ENCODE data around the gene MFSD1.

Gene MFSD1

GRCh38 chr3:158809642-158810041 lies 7.8 kb downstream of the MFSD1 start:
- DNase-seq (ENCODE audit: insufficient read length, low spot score), result no peak
- FAIRE-seq, result peak; percentile 55
- no peak for TF ChIP-seq POLR2A (IDR thresholded peaks at IDR 0.05; ENCODE audit: low read depth, low read length)

- DNase-seq (ENCODE audit: insufficient read length, low spot score), result no peak
- FAIRE-seq, result no peak
- no peak for TF ChIP-seq POLR2A (IDR thresholded peaks at IDR 0.05; ENCODE audit: low read depth, low read length)
These were observed 9.2 kb downstream of the MFSD1 start for GRCh38 chr3:158810823-158811724.

- TF ChIP-seq POLR2A (IDR thresholded peaks at IDR 0.05; ENCODE audit: low read depth, low read length), result no peak
- FAIRE-seq (peak; percentile 20), DNase-seq (ENCODE audit: insufficient read length, low spot score) (no peak)
These were observed 17.4 kb downstream of the MFSD1 start for GRCh38 chr3:158819282-158819681.

GRCh38 chr3:158820521-158820920 lies 18.7 kb downstream of the MFSD1 start:
- TF ChIP-seq POLR2A (IDR thresholded peaks at IDR 0.05; ENCODE audit: low read depth, low read length), result no peak
- FAIRE-seq, result no peak
- DNase-seq (ENCODE audit: insufficient read length, low spot score), result no peak

GRCh38 chr3:158821847-158822246 lies 20.0 kb downstream of the MFSD1 start:
- DNase-seq (ENCODE audit: insufficient read length, low spot score), result no peak
- FAIRE-seq, result no peak
- no peak for TF ChIP-seq POLR2A (IDR thresholded peaks at IDR 0.05; ENCODE audit: low read depth, low read length)

GRCh38 chr3:158823426-158823825 lies 21.6 kb downstream of the MFSD1 start:
- FAIRE-seq, result no peak
- no peak for TF ChIP-seq POLR2A (IDR thresholded peaks at IDR 0.05; ENCODE audit: low read depth, low read length)

GRCh38 chr3:158827773-158828172 lies 25.9 kb downstream of the MFSD1 start:
- FAIRE-seq (no peak), DNase-seq (ENCODE audit: insufficient read length, low spot score) (no peak)
- TF ChIP-seq POLR2A (IDR thresholded peaks at IDR 0.05; ENCODE audit: low read depth, low read length), result no peak

More at GRCh38 chr3:158823426-158823825, 21.6 kb downstream of the MFSD1 start:
- DNase-seq (ENCODE audit: insufficient read length, low spot score), result no peak

- TF ChIP-seq POLR2A (IDR thresholded peaks at IDR 0.05; ENCODE audit: low read depth, low read length), result no peak
- DNase-seq (ENCODE audit: insufficient read length, low spot score) (peak; percentile 19), FAIRE-seq (peak; percentile 94)
These were observed 28.5 kb downstream of the MFSD1 start for GRCh38 chr3:158830391-158830790.

- FAIRE-seq (no peak), DNase-seq (ENCODE audit: insufficient read length, low spot score) (no peak)
These were observed 30.0 kb downstream of the MFSD1 start for GRCh38 chr3:158831861-158832260.

GRCh38 chr3:158835631-158836030 lies 33.8 kb downstream of the MFSD1 start:
- no peak for FAIRE-seq
- DNase-seq (ENCODE audit: insufficient read length, low spot score), result no peak
- TF ChIP-seq POLR2A (IDR thresholded peaks at IDR 0.05; ENCODE audit: low read depth, low read length), result no peak

More at GRCh38 chr3:158831861-158832260, 30.0 kb downstream of the MFSD1 start:
- no peak for TF ChIP-seq POLR2A (IDR thresholded peaks at IDR 0.05; ENCODE audit: low read depth, low read length)

- no peak for TF ChIP-seq POLR2A (IDR thresholded peaks at IDR 0.05; ENCODE audit: low read depth, low read length)
- FAIRE-seq, result no peak
These were observed 34.5 kb downstream of the MFSD1 start for GRCh38 chr3:158836312-158836711.

GRCh38 chr3:158837240-158837639 lies 35.4 kb downstream of the MFSD1 start:
- no peak for TF ChIP-seq POLR2A (IDR thresholded peaks at IDR 0.05; ENCODE audit: low read depth, low read length)
- DNase-seq (ENCODE audit: insufficient read length, low spot score) (no peak), FAIRE-seq (no peak)

More at GRCh38 chr3:158836312-158836711, 34.5 kb downstream of the MFSD1 start:
- DNase-seq (ENCODE audit: insufficient read length, low spot score), result no peak

GRCh38 chr3:158839966-158840365 lies 38.1 kb downstream of the MFSD1 start:
- no peak for FAIRE-seq
- TF ChIP-seq POLR2A (IDR thresholded peaks at IDR 0.05; ENCODE audit: low read depth, low read length), result no peak
- no peak for DNase-seq (ENCODE audit: insufficient read length, low spot score)

GRCh38 chr3:158841387-158841786 lies 39.5 kb downstream of the MFSD1 start:
- no peak for DNase-seq (ENCODE audit: insufficient read length, low spot score)
- no peak for TF ChIP-seq POLR2A (IDR thresholded peaks at IDR 0.05; ENCODE audit: low read depth, low read length)
- FAIRE-seq, result no peak

GRCh38 chr3:158842976-158843375 lies 41.1 kb downstream of the MFSD1 start:
- DNase-seq (ENCODE audit: insufficient read length, low spot score), result no peak
- no peak for FAIRE-seq
- TF ChIP-seq POLR2A (IDR thresholded peaks at IDR 0.05; ENCODE audit: low read depth, low read length), result no peak
